H9 (cell line): ENCODE results near the gene STIM2. TPM values are rescaled to one million over a fixed set of nuclear protein-coding genes. Genes with fewer than 3 reads are reported as not detected.

Source experiments
- DNase-seq: peaks from one replicate; pipeline ENCODE4 v3.0.0-alpha.2; 2017
- H2AFZ ChIP-seq: one replicate; pipeline ENCODE4 v1.6.1; 2013; ENCODE audit warnings: mild to moderate bottlenecking, low read length, control low read depth, moderate library complexity
- H2AK5ac ChIP-seq: 2 replicates; pipeline ENCODE4 v1.6.1; 2013; ENCODE audit warnings: low read length, control low read depth, mixed read lengths; ENCODE audit not compliant: insufficient read length
- H2BK120ac ChIP-seq: one replicate; pipeline ENCODE4 v1.6.1; 2013; ENCODE audit warnings: low read depth, mild to moderate bottlenecking, low read length, control low read depth, inconsistent platforms; ENCODE audit not compliant: poor library complexity, severe bottlenecking
- H2BK12ac ChIP-seq: 2 replicates; pipeline ENCODE4 v1.6.1; 2013; ENCODE audit warnings: low read length, control low read depth, mixed read lengths, low read depth; ENCODE audit not compliant: insufficient read length
- H2BK15ac ChIP-seq: 2 replicates; pipeline ENCODE4 v1.6.1; 2013; ENCODE audit warnings: low read depth, low read length, control low read depth
- H2BK20ac ChIP-seq: one replicate; pipeline ENCODE4 v1.6.1; 2013; ENCODE audit warnings: low read depth, mild to moderate bottlenecking, low read length, control low read depth, inconsistent platforms; ENCODE audit not compliant: poor library complexity, severe bottlenecking
- H2BK5ac ChIP-seq: 2 replicates; pipeline ENCODE4 v1.6.1; 2013; ENCODE audit warnings: low read length, control low read depth, mixed read lengths; ENCODE audit not compliant: insufficient read length
- H3K14ac ChIP-seq: 2 replicates; pipeline ENCODE4 v1.6.1; 2013; ENCODE audit warnings: low read length, control low read depth; ENCODE audit not compliant: insufficient read depth
- H3K18ac ChIP-seq: 2 replicates; pipeline ENCODE4 v1.6.1; 2013; ENCODE audit warnings: low read depth, mild to moderate bottlenecking, mixed read lengths, low read length, control low read depth; ENCODE audit not compliant: insufficient read length
- H3K23ac ChIP-seq: 2 replicates; pipeline ENCODE4 v1.6.1; 2013; ENCODE audit warnings: low read length, control low read depth, mixed read lengths, low read depth; ENCODE audit not compliant: insufficient read length
- H3K23me2 ChIP-seq: 2 replicates; pipeline ENCODE4 v1.6.1; 2013; ENCODE audit warnings: low read depth, mild to moderate bottlenecking, mixed read lengths, low read length, control low read depth; ENCODE audit not compliant: insufficient read length, poor library complexity, severe bottlenecking
- H3K27ac ChIP-seq: 2 replicates; pipeline ENCODE4 v1.5.1; 2013; ENCODE audit warnings: low read length, control low read depth, mixed read lengths, low read depth; ENCODE audit not compliant: insufficient read length
- H3K27me3 ChIP-seq: 2 replicates; pipeline ENCODE4 v1.6.1; 2013; ENCODE audit warnings: low read length, control low read depth, inconsistent platforms; ENCODE audit not compliant: insufficient read depth
- H3K4ac ChIP-seq: 2 replicates; pipeline ENCODE4 v1.6.1; 2013; ENCODE audit warnings: low read depth, mild to moderate bottlenecking, control low read depth, inconsistent platforms, low read length, moderate library complexity
- H3K4me1 ChIP-seq: 2 replicates; pipeline ENCODE4 v1.6.1; 2013; ENCODE audit warnings: low read length, control low read depth, inconsistent platforms; ENCODE audit not compliant: insufficient read depth
- H3K4me2 ChIP-seq: 2 replicates; pipeline ENCODE4 v1.6.1; 2013; ENCODE audit warnings: low read length, control low read depth, mixed read lengths; ENCODE audit not compliant: insufficient read length, insufficient read depth
- H3K56ac ChIP-seq: 2 replicates; pipeline ENCODE4 v1.6.1; 2013; ENCODE audit warnings: low read depth, mild to moderate bottlenecking, mixed read lengths, low read length, control low read depth; ENCODE audit not compliant: insufficient read length
- H3K79me1 ChIP-seq: 2 replicates; pipeline ENCODE4 v1.6.1; 2013; ENCODE audit warnings: low read depth, mild to moderate bottlenecking, moderate library complexity, low read length, control low read depth, inconsistent platforms; ENCODE audit not compliant: insufficient read depth, poor library complexity, severe bottlenecking
- H3K79me2 ChIP-seq: 2 replicates; pipeline ENCODE4 v1.6.1; 2013; ENCODE audit warnings: low read length, control low read depth, inconsistent platforms; ENCODE audit not compliant: insufficient read depth
- H3K9ac ChIP-seq: 2 replicates; pipeline ENCODE4 v1.6.1; 2013; ENCODE audit warnings: low read length, control low read depth, mixed read lengths; ENCODE audit not compliant: insufficient read length; ENCODE audit errors: extremely low read depth
- H3K9me3 ChIP-seq: one replicate; pipeline ENCODE4 v1.6.1; 2013; ENCODE audit warnings: low read depth, low read length, inconsistent platforms; ENCODE audit not compliant: control insufficient read depth
- H3T11ph ChIP-seq: one replicate; pipeline ENCODE4 v1.6.1; 2013; ENCODE audit warnings: mild to moderate bottlenecking, low read length, control low read depth, inconsistent platforms
- H4K20me1 ChIP-seq: one replicate; pipeline ENCODE4 v1.6.1; 2013; ENCODE audit not compliant: control insufficient read depth, insufficient read length, insufficient read depth
- H4K5ac ChIP-seq: 2 replicates; pipeline ENCODE4 v1.6.1; 2013; ENCODE audit warnings: low read depth, mild to moderate bottlenecking, mixed read lengths, low read length, control low read depth; ENCODE audit not compliant: insufficient read length
- H4K8ac ChIP-seq: replicated peaks from 2 replicates; pipeline ENCODE4 v1.6.1; 2013; ENCODE audit warnings: low read length, control low read depth, mixed read lengths, low read depth; ENCODE audit not compliant: insufficient read length
- H4K91ac ChIP-seq: 2 replicates; pipeline ENCODE4 v1.6.1; 2013; ENCODE audit warnings: low read depth, mild to moderate bottlenecking, moderate library complexity, mixed read lengths, low read length, control low read depth; ENCODE audit not compliant: insufficient read length
- H3K27ac Mint-ChIP-seq, 3 experiments: 2 replicates in 2 of 3; 3 replicates in 1 of 3; pipeline ENCODE4 v1.8.0; 2020 to 2021; ENCODE audit warnings: mixed read lengths in 3 of 3, mild to moderate bottlenecking in 1 of 3, moderate library complexity in 1 of 3
- H3K27me3 Mint-ChIP-seq: 2 replicates; pipeline ENCODE4 v1.8.0; 2021; ENCODE audit warnings: low read depth, mild to moderate bottlenecking, moderate library complexity, mixed read lengths
- H3K36me3 Mint-ChIP-seq, 3 experiments: 2 replicates in 2 of 3; 3 replicates in 1 of 3; pipeline ENCODE4 v1.8.0; 2020 to 2021; ENCODE audit warnings: low read depth in 3 of 3, mixed read lengths in 3 of 3; ENCODE audit not compliant: insufficient read depth in 1 of 3
- H3K4me1 Mint-ChIP-seq, 2 experiments: 2 replicates each; pipeline ENCODE4 v1.8.0; 2020; ENCODE audit warnings: mixed read lengths in 2 of 2
- H3K4me3 Mint-ChIP-seq, 2 experiments: 2 replicates in 1 of 2; 3 replicates in 1 of 2; pipeline ENCODE4 v1.8.0; 2020 to 2021; ENCODE audit warnings: mild to moderate bottlenecking in 2 of 2, mixed read lengths in 2 of 2, moderate library complexity in 1 of 2
- H3K9me3 Mint-ChIP-seq, 2 experiments: 2 replicates in 1 of 2; 3 replicates in 1 of 2; pipeline ENCODE4 v1.8.0; 2020; ENCODE audit warnings: mild to moderate bottlenecking in 2 of 2, mixed read lengths in 2 of 2, moderate library complexity in 1 of 2
- CTCF ChIP-seq: fragments of 200-600 bp; sonication (generic); conservative IDR thresholded peaks from 3 replicates; pipeline ENCODE4 v1.8.0; 2021; ENCODE audit warnings: antibody characterized with exemption, mild to moderate bottlenecking
- WGBS: extraction: QIAGEN DNeasy Blood & Tissue Kit; methylation state at CpG from one replicate; pipeline ENCODE4 v1.1.7; 2013; ENCODE audit warnings: missing lambda C conversion rate, low lambda C conversion rate, mixed read lengths; ENCODE audit not compliant: insufficient read length; ENCODE audit errors: extremely low coverage; 5-methylcytosine and 5-hydroxymethylcytosine counted together
- total RNA-seq: library from RNA; stranded (reverse); gene quantifications from 2 replicates; pipeline ENCODE4 v1.2.1, GENCODE V29; 2021

Gene STIM2
- total RNA-seq, 1 experiment from 2014 or later = 26.2 TPM

GRCh38 chr4:26827798-26828197, 32.8 kb upstream of the STIM2 start:
- H3K9me3 ChIP-seq = no peaks in the 10 kb centered on the region
- TF ChIP-seq CTCF = no peak
- H3K4me1 Mint-ChIP-seq = peaks cover 20% of the 10 kb centered on the region in 2 experiments
- H3K9me3 Mint-ChIP-seq = peaks cover 6 to 7% of the 10 kb centered on the region in 2 experiments
- no peak overlapping the region for H3K14ac ChIP-seq
- no peaks in the 10 kb centered on the region for H4K20me1 ChIP-seq
- no peak overlapping the region for H2AFZ ChIP-seq
- no peak overlapping the region for H3K23ac ChIP-seq
- H3K4me3 Mint-ChIP-seq = no peak overlapping the region
- no peaks in the 10 kb centered on the region for H3K27me3 ChIP-seq
- no peak overlapping the region for H2BK15ac ChIP-seq
- H3K18ac ChIP-seq = no peak overlapping the region
- H4K5ac ChIP-seq = no peak overlapping the region
- peaks cover 11% of the 10 kb centered on the region for H3K4me1 ChIP-seq
- H3K36me3 Mint-ChIP-seq = peaks cover 5 to 6% (median 6%) of the 10 kb centered on the region in 3 experiments
- no peak overlapping the region for H4K8ac ChIP-seq
- H3K9ac ChIP-seq = no peak overlapping the region
- no peak overlapping the region for H3K27ac Mint-ChIP-seq
- no peak overlapping the region for H2BK5ac ChIP-seq
- H3K27me3 Mint-ChIP-seq = peaks cover 4% of the 10 kb centered on the region
- no peak overlapping the region for H2AK5ac ChIP-seq
- H3K23me2 ChIP-seq = no peaks in the 10 kb centered on the region
- no peak overlapping the region for H3T11ph ChIP-seq
- H3K56ac ChIP-seq = no peak overlapping the region
- H3K79me1 ChIP-seq = no peaks in the 10 kb centered on the region
- no peak overlapping the region for H3K4ac ChIP-seq
- WGBS = no CpG with 5 or more reads among the region's 6 CpGs
- no peak overlapping the region for H2BK120ac ChIP-seq
- H2BK12ac ChIP-seq = no peak overlapping the region
- H4K91ac ChIP-seq = no peak overlapping the region
- DNase-seq = no peak
- H3K79me2 ChIP-seq = 0 out of 2 replicates have a peak, but pooled peaks cover 2% of the 10 kb centered on the region
- no peak overlapping the region for H2BK20ac ChIP-seq
- no peak overlapping the region for H3K27ac ChIP-seq
- no peak overlapping the region for H3K4me2 ChIP-seq
